ENCODE measurements around the gene SNCAIP. TPM values are rescaled to one million over a fixed set of nuclear protein-coding genes. Genes with fewer than 3 reads are reported as not detected.
"Not testable (repeated sequence)": the region's sequence is repeated elsewhere in the genome, so short reads cannot be mapped to it uniquely, and the experiment has no call there.

The SNCAIP gene
- total RNA-seq, 1 donor from 2014 or later, result 1.8 TPM

DNA sequence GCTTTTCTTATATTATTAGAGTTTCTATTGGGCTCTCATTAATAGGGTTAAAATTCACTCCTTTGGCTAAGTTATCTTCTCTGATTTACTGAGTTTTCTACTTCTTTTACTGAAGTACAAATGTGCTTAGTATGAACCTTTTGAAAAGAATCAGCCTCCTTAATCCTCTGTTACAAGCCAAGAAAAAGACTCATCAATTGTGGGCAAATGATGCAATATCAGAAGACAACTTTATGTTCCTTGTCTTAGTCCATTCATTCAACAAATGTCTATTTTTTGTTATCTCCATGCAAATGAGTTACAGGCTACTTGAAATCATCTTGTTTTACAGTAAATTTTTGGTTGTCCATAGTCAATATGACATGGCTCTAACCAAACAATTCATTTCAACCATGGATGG, 40.3 kb downstream of the SNCAIP start:
- no peak for TF ChIP-seq CTCF (conservative IDR thresholded peaks at IDR 0.05; ENCODE audit: low read depth, low read length)
- H3K4me3 ChIP-seq (ENCODE audit: low read depth, low read length), result no peak overlapping the region
- DNase-seq (ENCODE audit: low read depth), result no peak

DNA sequence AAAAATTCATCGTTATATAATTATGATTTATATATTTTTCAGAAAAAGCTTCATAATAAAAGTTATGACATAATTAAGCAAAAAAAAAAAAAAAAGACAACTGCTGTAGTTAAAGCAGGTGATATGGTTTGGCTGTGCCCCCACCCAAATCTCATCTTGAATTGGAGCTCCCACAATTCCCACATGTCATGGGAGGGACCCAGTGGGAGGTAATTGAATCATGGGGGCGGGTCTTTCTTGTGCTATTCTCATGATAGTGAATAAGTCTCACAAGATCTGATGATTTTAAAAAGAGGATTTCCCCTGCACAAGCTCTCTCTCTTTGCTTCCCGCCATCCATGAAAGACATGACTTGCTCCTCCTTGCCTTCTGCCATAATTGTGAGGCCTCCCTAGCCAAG, 41.3 kb downstream of the SNCAIP start:
- H3K4me3 ChIP-seq (ENCODE audit: low read depth, low read length); DNase-seq (ENCODE audit: low read depth): not testable (repeated sequence)

DNA sequence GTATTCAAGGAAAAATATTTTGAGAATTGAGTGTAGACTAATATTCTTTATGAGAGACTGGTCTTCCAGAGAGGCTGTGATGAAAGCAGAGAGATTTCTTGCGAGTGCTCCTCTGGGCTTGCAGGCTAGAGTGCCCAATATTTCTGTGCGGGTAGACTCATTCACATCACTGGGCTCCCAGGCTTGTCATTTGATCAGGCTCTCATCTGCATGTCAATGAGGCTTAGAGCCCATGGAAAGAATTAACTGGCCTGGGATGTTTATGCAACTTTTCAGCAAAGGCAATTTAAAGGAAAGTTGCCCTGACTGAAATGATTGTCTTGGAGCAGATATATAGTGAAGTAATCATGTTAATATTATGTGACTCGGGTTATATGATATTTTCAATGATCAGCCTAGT, 42.3 kb downstream of the SNCAIP start:
- no peak for TF ChIP-seq CTCF (conservative IDR thresholded peaks at IDR 0.05; ENCODE audit: low read depth, low read length)
- no peak for DNase-seq (ENCODE audit: low read depth)
- no peak overlapping the region for H3K4me3 ChIP-seq (ENCODE audit: low read depth, low read length)

GRCh38 chr5:122355324-122355723, 43.3 kb downstream of the SNCAIP start:
- TF ChIP-seq CTCF (conservative IDR thresholded peaks at IDR 0.05; ENCODE audit: low read depth, low read length), result no peak
- H3K4me3 ChIP-seq (ENCODE audit: low read depth, low read length), result no peak overlapping the region
- no peak for DNase-seq (ENCODE audit: low read depth)

DNA sequence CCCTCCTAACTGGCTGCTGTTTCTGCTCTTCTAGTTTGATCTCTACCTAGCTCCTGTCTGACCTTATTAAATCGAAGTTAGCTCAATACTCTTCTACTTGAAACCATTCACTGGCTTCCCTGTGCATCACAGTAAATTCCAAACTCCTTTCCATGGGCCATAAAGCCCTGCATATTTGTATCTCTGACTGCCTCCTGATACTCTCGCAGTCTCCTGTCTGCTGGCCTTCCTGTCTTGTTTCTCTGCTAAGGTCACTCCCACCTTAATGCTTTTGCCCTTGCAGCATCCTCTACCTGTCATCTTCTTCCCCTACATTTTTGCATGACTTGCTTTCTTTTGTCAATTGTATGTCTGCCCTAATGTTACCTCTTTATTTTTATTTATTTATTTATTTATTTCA, 44.8 kb downstream of the SNCAIP start:
- no peak overlapping the region for H3K4me3 ChIP-seq (ENCODE audit: low read depth, low read length)
- no peak for DNase-seq (ENCODE audit: low read depth)
- TF ChIP-seq CTCF (conservative IDR thresholded peaks at IDR 0.05; ENCODE audit: low read depth, low read length), result no peak

DNA sequence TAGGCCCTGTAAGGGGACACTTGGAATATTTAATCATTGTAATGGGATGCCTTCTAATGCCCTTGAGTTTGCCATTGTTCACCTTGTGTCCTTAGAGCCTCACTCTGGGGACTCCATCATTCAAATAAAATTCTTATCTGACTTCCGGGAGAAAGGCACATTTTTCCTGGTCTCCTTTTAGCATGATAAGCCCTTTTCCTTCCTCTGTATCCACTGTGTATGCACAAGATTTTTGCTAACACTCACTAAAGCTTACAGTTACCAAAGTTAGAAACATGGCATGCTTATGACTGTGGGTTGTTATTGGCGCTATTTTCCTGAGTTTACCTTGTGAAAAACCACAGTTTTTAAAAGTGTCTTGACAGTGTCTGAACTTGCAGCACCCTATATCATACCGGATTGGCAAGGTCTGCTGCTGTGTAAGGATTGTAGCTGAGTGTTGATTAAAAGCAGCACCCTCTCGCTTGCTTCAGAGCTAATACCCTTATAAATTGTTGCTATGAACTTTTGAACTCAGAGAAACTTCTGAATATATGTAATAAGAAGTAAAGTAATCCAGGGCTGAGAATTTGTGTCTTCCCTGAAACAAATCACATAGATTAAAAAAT, 46.4 kb downstream of the SNCAIP start:
- TF ChIP-seq CTCF (conservative IDR thresholded peaks at IDR 0.05; ENCODE audit: low read depth, low read length), result no peak
- no peak overlapping the region for H3K4me3 ChIP-seq (ENCODE audit: low read depth, low read length)
- no peak for DNase-seq (ENCODE audit: low read depth)

GRCh38 chr5:122362361-122362760, 50.3 kb downstream of the SNCAIP start:
- no peak for TF ChIP-seq CTCF (conservative IDR thresholded peaks at IDR 0.05; ENCODE audit: low read depth, low read length)
- H3K4me3 ChIP-seq (ENCODE audit: low read depth, low read length), result no peak overlapping the region
- DNase-seq (ENCODE audit: low read depth), result no peak

All from epithelial cell of proximal tubule (primary cell).